RWPE1 (cell line): ENCODE results near the gene POU6F2.

ENCODE experiments used
- CTCF ChIA-PET: fragments of 350-600 bp; sonication (Branson Sonifier 250); formaldehyde crosslinking; extraction: SDS; loops from one replicate; lab custom pipeline; 2021; lab: Yijun Ruan, JAX
- POLR2A ChIA-PET: fragments of 400-600 bp; formaldehyde crosslinking; extraction: SDS; loops from one replicate; lab custom pipeline; 2020; ENCODE audit warnings: antibody characterized with exemption; ENCODE audit not compliant: low non-redundant PET; lab: Yijun Ruan, JAX
- DNase-seq: peaks from one replicate; pipeline ENCODE4 v3.0.0; 2012; ENCODE audit warnings: low spot score
- H3K27ac ChIP-seq: fragments of 450-650 bp; 2 replicates; pipeline ENCODE4 v1.5.1; 2017
- CTCF ChIP-seq: fragments of 450-650 bp; conservative IDR thresholded peaks from 2 replicates; pipeline ENCODE4 v1.5.1; 2017; ENCODE audit warnings: low read depth, mild to moderate bottlenecking

The POU6F2 gene, protein sequence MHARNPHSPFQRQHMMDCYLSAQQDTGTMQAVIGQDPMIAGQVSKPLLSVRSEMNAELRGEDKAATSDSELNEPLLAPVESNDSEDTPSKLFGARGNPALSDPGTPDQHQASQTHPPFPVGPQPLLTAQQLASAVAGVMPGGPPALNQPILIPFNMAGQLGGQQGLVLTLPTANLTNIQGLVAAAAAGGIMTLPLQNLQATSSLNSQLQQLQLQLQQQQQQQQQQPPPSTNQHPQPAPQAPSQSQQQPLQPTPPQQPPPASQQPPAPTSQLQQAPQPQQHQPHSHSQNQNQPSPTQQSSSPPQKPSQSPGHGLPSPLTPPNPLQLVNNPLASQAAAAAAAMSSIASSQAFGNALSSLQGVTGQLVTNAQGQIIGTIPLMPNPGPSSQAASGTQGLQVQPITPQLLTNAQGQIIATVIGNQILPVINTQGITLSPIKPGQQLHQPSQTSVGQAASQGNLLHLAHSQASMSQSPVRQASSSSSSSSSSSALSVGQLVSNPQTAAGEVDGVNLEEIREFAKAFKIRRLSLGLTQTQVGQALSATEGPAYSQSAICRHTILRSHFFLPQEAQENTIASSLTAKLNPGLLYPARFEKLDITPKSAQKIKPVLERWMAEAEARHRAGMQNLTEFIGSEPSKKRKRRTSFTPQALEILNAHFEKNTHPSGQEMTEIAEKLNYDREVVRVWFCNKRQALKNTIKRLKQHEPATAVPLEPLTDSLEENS

GRCh38 chr7:38977685-38978084, at the start of gene POU6F2:
Gene POU6F2 (plus strand): TSS chr7:38977909. CDS start chr7:38977954, 45 bp downstream.
- DNase-seq, result no peak
- no peak within 1 kb of the TSS for H3K27ac ChIP-seq
- ChIA-PET POLR2A (no interaction called here), CTCF (interaction anchor here (0.5 to 0.6 kb wide), 2 partner anchors 110 to 352 kb away, joined by 3 read pairs; no protein-coding TSS in a partner anchor)
- TF ChIP-seq CTCF, result no peak

DNA sequence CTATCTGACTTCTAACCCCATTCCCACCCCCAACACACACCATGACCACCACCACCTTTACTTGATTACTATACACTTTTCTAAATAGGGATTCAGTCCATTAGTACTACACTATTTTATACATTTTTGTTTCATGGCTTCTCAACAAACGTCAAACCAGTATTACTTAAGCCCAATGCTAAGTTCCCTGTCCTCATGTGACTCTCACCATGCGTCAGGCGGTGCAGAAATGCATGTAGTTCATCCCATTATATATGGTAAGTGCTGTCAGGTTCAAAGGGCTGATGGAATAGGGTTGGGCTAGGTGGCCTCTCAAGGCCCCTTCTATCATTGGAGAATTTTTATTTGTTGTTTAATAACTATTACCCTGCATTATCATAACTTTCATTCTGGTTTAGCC, 49.2 kb upstream of the POU6F2 start:
- no peak for DNase-seq
- POLR2A ChIA-PET, result no interaction called here
- TF ChIP-seq CTCF, result no peak

GRCh38 chr7:38929460-38930171, 48.1 kb upstream of the POU6F2 start:
- POLR2A ChIA-PET, result no interaction called here
- no peak overlapping the region for H3K27ac ChIP-seq
- no peak for TF ChIP-seq CTCF
- no peak for DNase-seq
- CTCF ChIA-PET, result interaction anchor here (0.6 kb wide), 2 partner anchors 134 to 568 kb away, joined by 3 to 4 read pairs; no protein-coding TSS in a partner anchor

More for the DNA sequence above, 49.2 kb upstream of the POU6F2 start:
- H3K27ac ChIP-seq, result no peak overlapping the region
- CTCF ChIA-PET, result interaction anchor here (0.6 kb wide), 1 partner anchor 205 kb away, joined by 5 read pairs; no protein-coding TSS in a partner anchor

DNA sequence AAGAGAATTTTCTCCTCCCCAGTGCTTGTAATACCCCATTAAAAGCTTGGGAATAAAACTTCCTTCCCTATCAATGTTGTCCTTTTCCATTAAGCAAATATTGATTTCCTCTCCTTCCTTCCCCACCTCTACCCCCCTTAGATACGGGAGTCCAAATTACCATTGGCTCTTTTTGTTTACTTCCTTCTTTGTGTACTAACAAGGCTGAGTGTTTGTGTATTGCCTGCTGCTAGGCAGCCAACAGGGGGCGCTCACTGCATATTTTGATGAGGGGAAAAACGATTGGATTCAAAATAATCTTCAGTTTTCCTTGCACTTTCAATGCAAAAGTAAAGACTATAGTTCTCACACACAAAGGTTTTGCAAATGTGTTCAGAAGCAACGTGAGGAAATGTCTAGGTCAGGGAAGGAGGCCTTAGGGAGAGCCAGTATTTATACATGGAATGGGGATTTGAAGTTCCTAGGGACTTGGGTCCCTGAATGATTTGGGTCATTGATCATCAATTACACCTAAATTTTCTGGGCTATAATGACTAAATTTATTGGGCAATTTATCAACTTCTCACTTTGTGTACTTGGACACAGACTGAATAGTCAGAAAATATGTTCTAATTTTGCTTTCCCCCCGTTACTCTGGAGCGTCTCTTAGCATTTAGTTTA, 45.1 kb upstream of the POU6F2 start:
- DNase-seq, result peak; percentile 34
- peak; percentile 94 for TF ChIP-seq CTCF
- POLR2A ChIA-PET, result no interaction called here
- no peak overlapping the region for H3K27ac ChIP-seq
- CTCF ChIA-PET, result interaction anchor here (0.6 to 1.1 kb wide), 12 partner anchors 19 to 533 kb away, joined by 3 to 6 read pairs (median 4); partner anchors contain the start of gene VPS41

GRCh38 chr7:38934051-38934450, 43.7 kb upstream of the POU6F2 start:
- DNase-seq, result no peak
- ChIA-PET POLR2A (no interaction called here), CTCF (interaction anchor here (0.7 kb wide), 1 partner anchor 558 kb away, joined by 3 read pairs; no protein-coding TSS in a partner anchor)
- H3K27ac ChIP-seq, result no peak overlapping the region
- no peak for TF ChIP-seq CTCF
